HuH-7.5 (cell line): ENCODE measurements around the gene PLA2G2D.
"Not testable (repeated sequence)": the region's sequence is repeated elsewhere in the genome, so short reads cannot be mapped to it uniquely, and the experiment has no call there.

ENCODE experiments used
- DNase-seq: peaks from one replicate; pipeline ENCODE4 v3.0.0; 2011; ENCODE audit warnings: low spot score

PLA2G2D gene

DNA sequence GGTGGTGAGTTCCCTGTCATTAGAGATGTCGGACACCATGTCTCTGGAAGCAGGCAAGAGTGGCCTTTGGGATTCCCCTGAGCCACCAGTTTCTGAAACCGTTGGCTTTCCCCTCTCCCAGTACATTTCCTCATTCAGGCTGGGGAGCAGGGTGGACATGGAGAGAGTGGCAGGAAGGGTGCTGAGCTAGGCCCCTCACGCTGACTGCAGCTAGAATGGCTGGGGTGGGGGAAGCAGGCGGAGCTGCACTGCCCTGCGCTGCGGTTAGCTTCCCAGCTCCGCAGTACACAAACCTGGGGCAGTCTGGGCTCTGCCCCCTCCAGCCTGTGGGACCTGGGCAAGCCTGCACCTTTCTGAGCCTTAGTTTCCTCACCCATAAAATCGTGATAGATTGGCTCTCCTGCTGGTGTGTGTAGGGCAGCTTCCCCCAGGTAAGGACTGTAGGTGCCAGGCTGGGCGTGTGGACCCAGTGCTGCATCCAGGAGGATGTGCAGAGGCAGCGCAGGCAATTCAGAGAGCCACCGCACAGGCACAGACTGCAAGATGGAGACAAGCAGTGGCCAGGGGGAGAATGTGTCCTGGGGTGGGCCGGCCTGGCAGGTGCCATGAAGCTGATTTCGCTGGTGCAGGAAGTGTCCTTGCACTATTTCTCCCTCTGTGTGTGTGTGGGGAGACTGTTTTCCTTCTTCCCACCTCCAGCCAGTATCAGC lies 22.8 kb upstream of the PLA2G2D start:
- no peak for DNase-seq

DNA sequence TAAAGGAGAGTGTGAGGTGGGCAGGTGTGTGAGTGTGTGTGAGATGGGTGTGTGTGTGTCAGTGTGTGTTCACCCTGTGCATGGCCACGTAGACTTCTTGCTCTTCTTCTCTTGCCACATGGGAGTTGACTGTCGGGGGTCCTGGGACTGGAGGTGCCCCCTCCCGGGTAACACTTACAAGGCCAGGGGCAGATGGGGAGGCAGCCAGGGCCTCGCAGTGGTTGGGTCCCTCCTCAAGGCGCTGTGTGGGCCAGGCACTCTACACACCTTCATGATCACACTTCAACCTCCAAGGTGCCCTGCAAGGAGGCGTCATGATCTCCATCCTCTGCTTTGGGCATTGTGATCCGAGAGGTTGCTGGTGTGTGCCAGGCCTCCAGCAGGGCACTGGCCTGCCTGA lies 22.1 kb upstream of the PLA2G2D start:
- DNase-seq: no peak

DNA sequence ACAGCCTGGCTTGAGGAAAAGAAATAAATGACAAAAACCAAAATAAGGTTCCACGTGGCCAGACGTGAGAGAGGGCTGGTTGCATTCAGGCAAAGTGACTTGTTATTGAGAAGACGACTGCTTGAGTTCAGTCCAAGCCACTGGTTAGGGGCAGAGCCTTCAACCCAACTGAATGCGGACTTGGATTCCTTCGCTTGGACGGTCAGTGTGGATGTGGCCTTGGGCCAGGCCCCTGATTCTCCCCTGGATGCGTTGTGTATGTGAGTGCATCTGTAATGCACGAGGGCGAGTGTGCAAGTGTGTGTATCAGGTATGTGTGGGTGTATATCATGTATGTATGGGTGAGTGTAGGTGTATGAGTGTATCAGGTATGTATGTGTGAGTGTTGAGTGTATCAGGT lies 21.7 kb upstream of the PLA2G2D start:
- no peak for DNase-seq

DNA sequence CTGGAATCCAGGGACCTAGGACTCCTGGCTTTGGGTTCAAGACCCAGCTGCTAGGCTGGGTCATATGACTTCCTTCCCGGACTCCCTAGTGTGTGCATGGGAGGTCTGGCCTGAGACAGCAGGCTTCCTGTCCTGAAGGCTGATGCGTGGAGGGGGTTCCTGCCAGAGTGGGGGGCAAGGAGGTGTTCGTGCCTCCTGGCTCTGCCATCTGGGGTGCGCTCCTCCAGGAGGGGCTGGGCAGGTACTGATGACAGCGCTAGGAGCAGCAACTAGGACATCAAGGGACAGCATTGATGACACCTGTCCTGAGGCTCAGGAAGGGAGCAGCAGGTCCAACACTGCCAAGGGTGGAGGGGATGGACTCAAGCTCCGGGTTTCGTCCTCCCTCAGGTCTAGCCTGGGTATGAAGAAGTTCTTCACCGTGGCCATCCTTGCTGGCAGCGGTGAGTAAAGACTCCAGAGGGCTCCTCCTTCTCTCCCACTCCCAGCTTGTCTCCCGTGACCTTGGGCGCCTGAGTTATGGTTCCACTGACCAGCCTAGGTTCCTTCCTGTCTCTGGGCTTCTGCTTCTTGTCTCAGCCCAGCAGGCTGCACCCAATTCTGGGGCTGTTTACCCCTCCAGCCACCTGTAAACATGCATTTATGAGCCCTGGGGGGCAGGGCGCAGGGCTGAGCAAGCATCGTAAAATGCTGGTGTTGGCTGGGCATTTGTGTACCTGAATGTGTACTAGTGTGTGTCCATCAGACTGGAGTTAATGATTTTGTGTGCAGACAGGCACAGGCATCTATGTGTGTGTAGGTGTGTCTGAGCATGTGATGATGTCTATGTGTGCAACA lies 20.7 kb upstream of the PLA2G2D start:
- DNase-seq: no peak

DNA sequence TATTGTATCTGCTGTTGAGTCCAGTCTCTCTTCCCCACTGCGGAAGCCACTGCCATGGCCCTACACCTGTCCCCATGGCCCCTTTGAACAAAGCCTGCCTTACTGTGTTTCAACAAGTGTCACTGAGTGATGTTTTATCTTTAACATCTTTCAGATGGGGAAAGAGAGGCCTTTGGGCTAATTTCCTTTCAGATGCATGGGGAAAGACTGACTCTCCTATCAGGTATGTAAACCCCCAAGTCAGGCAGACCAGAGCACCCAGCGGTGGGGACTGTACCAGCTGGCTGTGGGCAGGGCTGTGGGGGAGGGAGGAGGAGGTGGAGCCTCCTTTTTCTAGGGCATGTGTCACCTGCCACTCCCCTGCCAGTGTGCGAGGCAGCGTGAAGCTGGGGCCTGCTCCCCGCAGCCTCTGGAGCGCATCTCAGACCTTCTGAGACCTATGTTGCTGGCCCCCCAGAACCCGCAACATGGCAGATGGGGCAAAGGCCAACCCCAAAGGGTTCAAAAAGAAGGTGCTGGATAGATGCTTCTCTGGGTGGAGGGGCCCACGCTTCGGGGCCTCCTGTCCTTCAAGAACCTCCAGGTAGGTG lies 19.7 kb upstream of the PLA2G2D start, which contains the start of gene PLA2G2F:
Gene PLA2G2F, plus strand, starts transcription at position 363 of the 590 bp plus-strand sequence. Its CDS starts 105 bp downstream, at position 468.
- DNase-seq: no peak

DNA sequence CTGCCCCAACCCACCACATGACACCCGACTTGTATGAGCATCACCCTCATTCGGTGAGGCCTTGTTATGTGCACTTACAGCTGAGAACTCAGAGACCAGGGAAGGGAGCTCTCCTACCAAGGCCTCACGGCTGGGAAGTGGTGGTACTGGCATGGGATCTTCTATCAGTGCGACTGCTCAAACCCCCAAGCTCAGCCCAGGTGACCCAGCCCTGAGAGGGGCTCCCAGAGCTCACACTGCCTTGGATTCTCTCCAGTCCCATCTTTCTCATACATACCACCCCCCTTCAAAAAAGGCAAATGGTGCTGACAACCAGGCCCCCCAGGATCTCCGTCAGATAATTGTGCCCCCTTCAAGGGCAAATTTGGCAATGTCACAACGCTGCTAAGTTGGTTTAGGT lies 19.0 kb upstream of the PLA2G2D start:
- DNase-seq: no peak

DNA sequence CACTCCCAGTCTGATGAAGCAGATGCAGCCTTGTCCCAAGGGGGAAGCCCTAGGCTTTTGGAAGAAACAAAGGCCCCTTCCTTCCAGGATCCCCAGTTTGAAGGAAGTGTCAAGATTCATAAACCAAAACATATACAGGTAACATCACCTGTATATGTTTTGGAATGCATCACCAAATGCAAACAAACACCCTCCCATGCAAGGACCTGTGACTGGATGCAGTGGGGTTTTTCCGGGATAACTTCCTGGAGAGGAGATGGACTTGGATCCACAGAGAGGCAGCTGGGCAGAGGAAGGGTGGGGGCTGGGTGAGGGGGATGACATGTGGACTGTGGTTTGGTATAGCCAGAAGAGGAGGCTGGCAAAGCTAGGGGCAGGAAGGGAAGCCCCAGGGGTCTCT lies 18.3 kb upstream of the PLA2G2D start:
- DNase-seq: no peak

DNA sequence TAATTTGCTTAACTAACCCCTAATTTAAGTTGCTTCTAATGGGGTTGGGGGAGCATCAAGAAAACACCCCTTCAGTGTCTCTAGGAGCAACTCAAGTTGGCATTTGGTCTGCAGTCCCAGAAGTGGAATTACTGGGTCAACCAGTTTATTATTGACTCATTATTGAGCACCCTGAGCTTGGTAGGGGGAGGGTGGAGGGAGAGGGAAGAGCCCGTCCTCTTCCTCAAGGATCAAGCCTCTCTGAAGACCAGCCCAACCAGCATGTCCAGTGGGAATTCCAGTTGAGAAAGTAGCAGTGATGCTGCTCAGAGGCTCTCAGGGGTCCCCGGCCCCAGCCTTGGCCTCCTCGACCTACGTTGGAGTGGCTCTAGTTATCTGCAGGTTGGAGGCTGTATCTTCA lies 17.7 kb upstream of the PLA2G2D start:
- DNase-seq: no peak

DNA sequence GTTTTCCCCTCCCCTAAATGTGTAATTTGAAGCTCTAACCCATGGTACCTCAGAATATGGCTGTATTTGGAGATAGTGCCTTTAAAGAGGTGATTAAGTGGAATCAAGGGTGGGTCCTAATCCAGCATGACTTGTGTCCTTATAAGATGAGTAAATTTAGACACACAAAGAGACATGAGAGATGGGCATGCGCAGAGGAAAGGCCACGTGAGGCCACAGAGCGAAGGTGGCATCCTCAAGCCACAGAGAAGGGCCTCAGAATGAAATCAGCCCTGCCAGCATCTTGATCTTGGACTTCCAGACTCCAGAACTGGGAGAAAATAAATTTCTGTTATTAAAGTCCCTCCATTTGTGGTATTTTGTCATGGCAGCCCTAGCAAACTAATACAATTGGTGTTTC lies 16.9 kb upstream of the PLA2G2D start:
- no peak for DNase-seq

DNA sequence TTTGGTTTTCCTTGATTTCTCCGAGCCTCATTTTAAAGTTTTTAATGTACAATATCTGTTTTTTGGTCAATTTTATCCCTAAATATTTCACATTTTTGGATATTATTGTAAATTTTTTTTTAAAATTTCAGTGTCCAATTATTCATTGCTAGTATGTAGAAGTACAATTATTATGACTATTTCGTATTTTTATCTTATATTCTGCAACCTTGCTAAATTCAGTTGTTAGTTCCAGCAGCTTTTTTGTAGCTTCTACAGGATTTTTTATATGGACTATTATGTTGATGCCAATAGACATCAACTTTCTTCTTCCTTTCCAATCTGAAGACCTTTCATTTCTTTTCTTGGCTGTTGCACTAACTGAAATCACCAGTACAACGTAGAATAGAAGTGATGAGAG lies 15.7 kb upstream of the PLA2G2D start:
- DNase-seq: no peak

DNA sequence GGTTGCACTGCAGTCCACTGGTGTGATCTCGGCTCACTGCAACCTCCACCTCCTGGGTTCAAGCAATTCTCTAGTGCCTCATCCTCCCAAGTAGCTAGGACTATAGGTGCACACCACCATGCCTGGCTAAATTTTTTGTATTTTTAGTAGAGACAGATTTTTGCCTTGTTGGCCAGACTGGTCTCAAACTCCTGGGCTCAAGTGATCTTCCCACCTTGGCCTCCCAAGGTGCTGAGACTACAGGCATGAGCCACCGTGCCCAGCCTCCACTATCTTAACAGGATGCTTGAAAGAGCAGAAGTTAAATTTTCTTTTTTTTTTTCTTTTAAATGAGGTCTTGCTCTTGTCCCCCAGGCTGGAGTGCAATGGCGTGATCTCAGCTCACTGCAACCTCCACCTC lies 11.2 kb upstream of the PLA2G2D start:
- not testable (repeated sequence) for DNase-seq

DNA sequence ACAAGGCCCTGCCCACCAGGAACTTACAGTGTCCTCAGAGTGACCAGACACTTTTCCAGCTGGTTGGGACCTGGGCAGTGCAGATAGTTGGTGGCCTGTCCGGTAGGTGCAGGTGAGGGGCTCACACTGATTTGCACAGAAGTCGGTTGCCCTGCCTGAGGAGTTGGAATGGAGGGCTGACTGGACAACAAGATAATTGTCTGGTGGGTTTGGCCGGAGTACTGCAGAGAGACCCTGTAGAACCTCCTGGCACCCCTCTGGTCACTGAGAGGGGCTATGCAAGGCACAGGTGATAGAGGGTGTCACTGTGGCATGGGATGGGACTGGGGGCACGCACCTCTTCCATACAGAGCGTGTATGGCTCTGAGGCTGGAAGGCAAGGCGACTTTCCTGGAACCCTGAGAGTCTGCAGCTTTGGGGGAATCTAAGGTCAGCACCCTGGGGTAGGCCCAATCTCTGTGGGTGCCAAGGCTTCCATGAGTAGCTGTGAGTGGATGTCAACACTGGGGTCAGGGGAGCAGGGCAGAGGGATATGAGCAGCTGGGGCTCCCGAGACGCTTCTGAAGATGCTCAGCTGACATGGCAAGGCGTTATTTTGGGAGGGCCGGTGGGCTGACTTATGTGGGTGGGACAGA lies 7.6 kb upstream of the PLA2G2D start:
- no peak for DNase-seq

DNA sequence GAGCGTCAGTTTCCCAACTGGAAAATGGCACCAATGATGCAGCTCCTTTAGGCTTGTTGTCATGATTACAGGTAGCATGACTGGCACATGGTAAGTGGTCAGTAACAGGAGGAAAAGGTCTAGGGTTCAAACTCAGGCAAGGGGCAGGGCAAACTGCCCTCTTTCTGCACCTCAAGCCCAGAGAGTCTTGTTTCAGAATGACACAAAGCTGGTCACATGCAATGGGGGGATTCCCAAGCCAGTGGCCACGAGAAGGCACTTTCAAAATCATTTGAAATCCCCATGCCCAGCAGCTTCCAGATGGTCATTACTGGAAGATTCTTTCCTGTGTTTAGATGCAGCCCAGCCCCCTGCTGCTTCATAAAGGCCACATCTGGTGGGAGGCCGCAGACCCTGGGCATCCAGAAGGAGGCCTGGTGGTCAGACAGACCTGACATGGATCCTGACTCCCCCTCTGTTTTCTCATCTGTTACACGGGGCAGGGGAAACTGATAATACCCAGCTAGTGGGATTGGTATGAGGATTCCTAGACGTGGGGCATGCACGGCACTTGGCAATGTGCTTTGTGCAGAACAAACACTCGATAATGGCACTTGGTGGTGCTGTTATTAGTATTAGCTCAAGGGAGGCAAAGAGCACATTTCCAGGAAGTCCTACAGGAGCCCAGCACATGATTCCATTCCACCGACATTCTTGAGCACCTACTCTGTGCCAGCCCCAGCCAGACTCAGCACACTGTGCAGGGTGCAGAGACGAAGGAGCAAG lies 6.9 kb upstream of the PLA2G2D start:
- DNase-seq: no peak

DNA sequence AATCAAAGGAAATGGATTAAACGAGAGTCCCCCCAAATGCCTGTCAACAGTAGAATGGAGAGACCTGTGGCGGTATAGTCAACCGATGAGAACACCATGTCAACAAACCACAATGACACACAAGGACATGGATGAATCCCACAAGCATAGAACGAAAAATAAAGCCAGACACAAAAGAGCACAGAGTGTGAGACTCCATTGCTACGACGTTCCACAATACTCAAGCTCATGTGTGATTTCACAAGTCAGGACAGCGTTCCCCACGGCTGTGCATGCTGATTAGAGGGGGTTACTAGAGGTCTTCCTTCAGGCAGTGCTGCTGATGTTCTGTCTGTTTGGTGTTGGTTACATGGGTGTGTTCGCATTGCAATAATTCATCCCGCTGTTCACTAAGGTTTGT lies 5.8 kb upstream of the PLA2G2D start:
- DNase-seq: no peak

DNA sequence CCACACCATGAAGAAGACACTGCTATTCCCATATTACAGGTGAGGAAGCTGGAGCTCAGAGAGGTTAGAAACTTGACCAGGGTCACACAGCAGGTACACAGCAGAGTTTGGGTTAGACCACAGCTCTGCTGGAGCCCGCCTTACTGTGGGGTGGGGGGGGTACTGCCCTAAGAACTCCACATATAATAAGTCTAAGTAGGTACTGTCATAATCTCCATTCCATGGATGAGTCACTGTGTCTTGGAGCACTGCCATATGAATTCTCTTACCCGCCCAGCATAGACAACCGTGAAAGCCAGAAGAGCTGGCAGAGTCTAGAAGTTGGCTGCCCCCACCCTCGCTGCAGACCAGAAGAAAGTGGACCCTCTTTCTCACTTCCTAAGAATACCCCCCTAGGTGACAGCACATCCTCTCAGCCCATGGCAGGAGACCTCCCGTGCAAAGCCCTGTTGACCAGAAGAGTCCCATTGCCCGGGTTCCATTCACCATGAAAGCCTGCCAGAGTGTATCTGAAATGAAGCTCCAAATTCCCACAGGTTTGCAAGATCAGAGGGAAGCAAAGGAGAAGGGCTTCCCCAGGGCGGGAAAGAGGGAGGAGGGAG lies 5.2 kb upstream of the PLA2G2D start:
- no peak for DNase-seq

DNA sequence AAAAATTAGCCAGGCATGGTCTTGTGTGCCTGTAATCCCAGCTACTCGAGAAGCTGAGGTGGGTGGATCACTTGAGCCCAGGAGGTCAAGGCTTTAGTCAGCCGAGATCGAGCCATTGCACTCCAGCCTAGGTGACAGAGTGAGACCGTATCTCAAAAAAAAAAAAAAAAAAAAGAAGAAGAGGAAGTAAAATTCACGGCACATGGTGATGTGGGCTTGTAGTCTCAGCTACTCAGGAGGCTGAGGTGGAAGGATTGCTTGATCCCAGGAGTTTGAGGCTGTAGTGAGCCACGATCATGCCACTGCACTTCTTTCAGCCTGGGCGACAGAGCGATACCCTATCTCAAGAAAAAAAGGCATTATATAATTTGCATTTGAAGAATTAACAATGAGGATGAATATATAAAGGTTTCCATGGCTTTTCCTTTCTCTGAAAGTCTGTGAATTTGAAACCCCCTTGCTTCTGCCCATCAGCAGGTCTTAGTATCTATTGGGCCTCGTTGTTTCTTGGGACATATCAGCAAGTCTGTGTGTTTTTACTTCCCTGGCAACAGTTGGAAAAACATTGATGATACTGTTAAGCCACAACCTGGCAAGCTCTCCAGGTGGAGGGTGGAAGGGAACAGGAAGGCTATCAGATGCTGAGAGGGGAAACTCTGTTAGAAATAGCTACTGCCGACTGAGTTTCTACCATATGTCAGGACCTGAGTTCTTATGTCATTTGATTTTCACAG lies 4.6 kb upstream of the PLA2G2D start:
- no peak for DNase-seq

DNA sequence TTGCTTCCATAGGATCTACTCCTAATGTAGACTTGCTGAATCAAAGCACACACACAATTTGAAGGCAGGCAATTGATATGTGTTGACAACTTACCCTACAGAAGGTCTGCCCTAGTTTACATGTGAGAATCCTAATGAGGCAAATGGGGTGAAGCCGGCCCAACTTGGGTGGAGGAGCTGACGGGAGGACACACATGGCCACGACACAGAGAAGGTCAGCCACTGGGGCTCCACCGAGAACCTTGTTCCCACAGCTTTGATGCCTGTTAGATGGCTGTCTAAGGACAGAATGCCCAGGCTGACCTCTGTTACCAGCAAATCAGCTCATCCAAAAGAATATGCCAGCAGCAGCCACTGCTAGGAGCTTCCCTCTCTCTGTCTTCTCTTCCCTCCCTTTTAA lies 1.5 kb upstream of the PLA2G2D start:
- DNase-seq: no peak

DNA sequence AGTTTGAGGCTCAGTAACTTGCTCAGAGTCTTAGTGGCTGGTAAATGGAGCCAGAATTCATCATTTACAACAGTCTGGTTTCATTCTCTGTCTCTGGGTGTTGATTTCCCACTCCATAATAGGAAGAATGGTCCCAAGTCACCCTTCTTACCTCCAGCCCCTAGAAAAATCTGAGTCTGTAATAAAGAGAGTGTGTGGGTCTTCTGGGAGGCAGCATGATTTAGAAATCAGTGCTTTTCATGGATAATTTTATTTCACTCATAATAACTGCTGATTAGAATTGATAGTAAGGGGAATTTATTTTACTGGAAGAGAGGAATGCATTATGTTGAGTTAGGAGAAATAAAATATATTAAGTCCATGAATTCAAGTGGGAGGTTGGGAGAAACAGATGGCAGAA lies 2.1 kb downstream of the PLA2G2D start:
- DNase-seq: no peak

DNA sequence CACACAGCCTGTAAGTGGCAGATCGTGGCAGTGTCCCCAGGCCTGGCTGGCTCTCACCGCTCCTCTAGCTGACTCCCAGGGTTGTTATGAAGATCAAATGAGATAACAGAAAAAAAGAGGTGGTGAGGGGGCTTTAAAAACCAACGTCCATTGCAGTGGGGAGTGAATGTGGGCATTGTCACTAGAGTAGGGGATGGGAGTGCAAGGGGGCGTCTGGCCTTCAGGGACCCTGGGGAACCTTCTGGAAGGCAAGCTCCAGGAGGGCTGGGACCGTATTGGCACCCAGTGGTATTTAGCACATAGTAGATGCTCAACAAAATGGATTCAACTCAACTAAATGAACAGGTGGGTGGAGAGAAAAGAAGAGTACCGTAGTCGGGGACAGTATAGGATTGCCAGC lies 3.4 kb downstream of the PLA2G2D start:
- no peak for DNase-seq

DNA sequence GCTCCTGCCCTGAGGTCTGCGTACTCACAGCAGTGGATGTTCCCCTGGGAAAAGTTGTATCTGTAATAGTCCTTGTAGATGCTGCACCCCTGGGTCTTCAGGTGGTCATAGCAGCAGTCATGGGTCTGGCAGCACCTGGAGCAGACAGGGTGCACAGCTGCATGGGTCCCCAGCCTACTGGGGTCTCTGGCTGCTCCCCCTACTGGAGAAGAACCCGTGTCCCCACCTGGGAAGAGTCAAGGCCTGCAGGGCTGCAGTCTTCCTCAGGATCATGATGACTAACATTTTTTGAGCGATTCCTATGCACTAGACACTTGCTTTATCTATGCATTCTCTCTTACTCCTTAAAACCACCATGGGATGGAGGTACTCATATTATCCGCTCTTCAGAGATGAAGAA lies 3.9 kb downstream of the PLA2G2D start:
- DNase-seq: no peak
